ENCODE data around the gene ANGPT4. TPM values are rescaled to one million over a fixed set of nuclear protein-coding genes. Genes with fewer than 3 reads are reported as not detected.

ANGPT4 gene
- total and polyA plus RNA-seq, 10 of the 15 experiments (the other 5 are each of a cell fraction or from before 2014, with no cell fraction given) = 0.01 to 0.16 TPM; not detected in 8

GRCh38 chr20:859751-860231 is 56.3 kb downstream of the ANGPT4 start:
- H3K27ac ChIP-seq (ENCODE audit: control insufficient read depth, insufficient read depth) = no peak overlapping the region
- intact Hi-C loops (cut with micrococcal nuclease; ENCODE audit: unreplicated experiment) = loop anchor here (5.0 kb wide), 1 partner anchor 42 kb away; no protein-coding TSS in a partner anchor
- WGBS (ENCODE audit: insufficient coverage, insufficient replicate concordance, low lambda C conversion rate, missing lambda C conversion rate) = 49% methylated on average over 3 of the region's 3 CpGs
- H3K4me1 ChIP-seq (ENCODE audit: control insufficient read depth, insufficient read depth, low read length) = peaks cover 12% of the 10 kb centered on the region
- TF ChIP-seq JUND (IDR thresholded peaks at IDR 0.05; ENCODE audit: low read depth, low read length) (no peak), SRF (IDR thresholded peaks at IDR 0.05; ENCODE audit: low read depth in 2 of 2, low read length in 2 of 2) (no peak)
- in situ Hi-C loops (cut with MboI) = no loop called here
- DNase-seq (ENCODE audit: low read depth, low spot score) (no peak), ATAC-seq (no peak), FAIRE-seq (no peak)
- ChIA-PET POLR2A (no interaction called here), SMC1A (ENCODE audit: uncharacterized antibody, unreplicated experiment) (interaction anchor here (0.6 kb wide), 1 partner anchor 26 kb away, joined by 3 read pairs; no protein-coding TSS in a partner anchor), CTCF (interaction anchor here (1.0 to 1.3 kb wide), 2 partner anchors 29 to 97 kb away, joined by 3 read pairs; no protein-coding TSS in a partner anchor), RAD21 (ENCODE audit: unreplicated experiment) (no interaction called here)
- H3K4me2 ChIP-seq (ENCODE audit: control insufficient read depth, insufficient read depth) = no peak overlapping the region
- no TSS peak for BruUV-seq (replicated peaks)
- H3K9ac ChIP-seq (ENCODE audit: control insufficient read depth, insufficient read depth, low read length) = no peak overlapping the region
- no peaks in the 10 kb centered on the region for H3K79me2 ChIP-seq (ENCODE audit: control insufficient read depth, insufficient read depth, low read length)
- H3K4me3 ChIP-seq = no peak overlapping the region
- H3K36me3 ChIP-seq (ENCODE audit: control insufficient read depth in 2 of 2, insufficient read depth in 2 of 2, low read length in 1 of 2) = no peaks in the 10 kb centered on the region
- no peak overlapping the region for H2AFZ ChIP-seq (ENCODE audit: control insufficient read depth, low read depth, low read length)
- H3K9me3 ChIP-seq (replicated peaks; ENCODE audit: control insufficient read depth, insufficient read depth, low read length) = no peaks in the 10 kb centered on the region
- no peaks in the 10 kb centered on the region for H3K27me3 ChIP-seq (replicated peaks in 1 of 2; ENCODE audit: control insufficient read depth in 2 of 2, insufficient read depth in 2 of 2, low read length in 1 of 2)
- H4K20me1 ChIP-seq (ENCODE audit: control insufficient read depth, insufficient read depth) = no peaks in the 10 kb centered on the region

GRCh38 chr20:858011-858410 is 58.1 kb downstream of the ANGPT4 start:
- DNase-seq (ENCODE audit: low read depth, low spot score) = no peak
- H3K9me3 ChIP-seq (replicated peaks; ENCODE audit: control insufficient read depth, insufficient read depth, low read length) = no peaks in the 10 kb centered on the region
- in situ Hi-C loops (cut with MboI) = no loop called here
- no peak overlapping the region for H3K4me2 ChIP-seq (ENCODE audit: control insufficient read depth, insufficient read depth)
- no peak overlapping the region for H3K9ac ChIP-seq (ENCODE audit: control insufficient read depth, insufficient read depth, low read length)
- POLR2A ChIA-PET = no interaction called here
- WGBS (ENCODE audit: insufficient coverage, insufficient replicate concordance, low lambda C conversion rate, missing lambda C conversion rate) = 56% methylated on average over 6 of the region's 6 CpGs
- RAD21 ChIA-PET (ENCODE audit: unreplicated experiment) = no interaction called here
- no peak overlapping the region for H3K4me3 ChIP-seq
- CTCF ChIA-PET = no interaction called here
- no peaks in the 10 kb centered on the region for H4K20me1 ChIP-seq (ENCODE audit: control insufficient read depth, insufficient read depth)
- no peaks in the 10 kb centered on the region for H3K36me3 ChIP-seq (ENCODE audit: control insufficient read depth in 2 of 2, insufficient read depth in 2 of 2, low read length in 1 of 2)
- SMC1A ChIA-PET (ENCODE audit: uncharacterized antibody, unreplicated experiment) = no interaction called here
- intact Hi-C loops (cut with micrococcal nuclease; ENCODE audit: unreplicated experiment) = no loop called here
- H2AFZ ChIP-seq (ENCODE audit: control insufficient read depth, low read depth, low read length) = no peak overlapping the region
- ATAC-seq = no peak
- H3K4me1 ChIP-seq (ENCODE audit: control insufficient read depth, insufficient read depth, low read length) = peaks cover 12% of the 10 kb centered on the region
- FAIRE-seq = no peak
- no peak overlapping the region for H3K27ac ChIP-seq (ENCODE audit: control insufficient read depth, insufficient read depth)
- no peaks in the 10 kb centered on the region for H3K27me3 ChIP-seq (replicated peaks in 1 of 2; ENCODE audit: control insufficient read depth in 2 of 2, insufficient read depth in 2 of 2, low read length in 1 of 2)
- H3K79me2 ChIP-seq (ENCODE audit: control insufficient read depth, insufficient read depth, low read length) = no peaks in the 10 kb centered on the region
- no TSS peak for BruUV-seq (replicated peaks)
- TF ChIP-seq MYB (IDR thresholded peaks at IDR 0.05; ENCODE audit: borderline replicate concordance, low read depth, low read length) (no peak), CTCF (IDR thresholded peaks at IDR 0.05 in 2 of 3, conservative IDR thresholded peaks at IDR 0.05 in 1 of 3; ENCODE audit: control insufficient read depth in 2 of 3, extremely low read depth in 1 of 3, insufficient read depth in 1 of 3, low read depth in 3 of 3, low read length in 3 of 3) (no peak), FOXK2 (IDR thresholded peaks at IDR 0.05) (no peak), TBL1XR1 (IDR thresholded peaks at IDR 0.05; ENCODE audit: low read depth, low read length) (no peak), ZBTB4 (CRISPR knock-in tag; IDR thresholded peaks at IDR 0.05) (no peak), RUNX3 (IDR thresholded peaks at IDR 0.05; ENCODE audit: low read length) (no peak), SRF (IDR thresholded peaks at IDR 0.05; ENCODE audit: low read depth in 2 of 2, low read length in 2 of 2) (no peak), ZNF274 (IDR thresholded peaks at IDR 0.05; ENCODE audit: insufficient read depth, insufficient read length) (no peak)
